DOHH2 (cell line): ENCODE results near the gene IFI44L.

ENCODE experiments used
- EZH2phosphoT487 ChIP-seq: fragments of 200-600 bp; sonication (generic); IDR thresholded peaks from 2 replicates; pipeline ENCODE4 v1.6.1; 2017; ENCODE audit warnings: borderline replicate concordance, mild to moderate bottlenecking, antibody characterized with exemption, low read length, moderate library complexity, mixed read lengths
- TF ChIP-seq, protein P1 (sequence below): fragments of 200-600 bp; sonication (generic); IDR thresholded peaks from one replicate; pipeline ENCODE4 v1.5.1; 2014; ENCODE audit warnings: antibody characterized with exemption, mild to moderate bottlenecking, low read depth, low read length; ENCODE audit not compliant: poor library complexity, severe bottlenecking

- TF ChIP-seq, protein P1, sequence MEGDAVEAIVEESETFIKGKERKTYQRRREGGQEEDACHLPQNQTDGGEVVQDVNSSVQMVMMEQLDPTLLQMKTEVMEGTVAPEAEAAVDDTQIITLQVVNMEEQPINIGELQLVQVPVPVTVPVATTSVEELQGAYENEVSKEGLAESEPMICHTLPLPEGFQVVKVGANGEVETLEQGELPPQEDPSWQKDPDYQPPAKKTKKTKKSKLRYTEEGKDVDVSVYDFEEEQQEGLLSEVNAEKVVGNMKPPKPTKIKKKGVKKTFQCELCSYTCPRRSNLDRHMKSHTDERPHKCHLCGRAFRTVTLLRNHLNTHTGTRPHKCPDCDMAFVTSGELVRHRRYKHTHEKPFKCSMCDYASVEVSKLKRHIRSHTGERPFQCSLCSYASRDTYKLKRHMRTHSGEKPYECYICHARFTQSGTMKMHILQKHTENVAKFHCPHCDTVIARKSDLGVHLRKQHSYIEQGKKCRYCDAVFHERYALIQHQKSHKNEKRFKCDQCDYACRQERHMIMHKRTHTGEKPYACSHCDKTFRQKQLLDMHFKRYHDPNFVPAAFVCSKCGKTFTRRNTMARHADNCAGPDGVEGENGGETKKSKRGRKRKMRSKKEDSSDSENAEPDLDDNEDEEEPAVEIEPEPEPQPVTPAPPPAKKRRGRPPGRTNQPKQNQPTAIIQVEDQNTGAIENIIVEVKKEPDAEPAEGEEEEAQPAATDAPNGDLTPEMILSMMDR = no peak
- no peak for TF ChIP-seq EZH2phosphoT487
Observed at GRCh38 chr1:78570539-78570938, 49.7 kb upstream of the IFI44L start.
